Lower leg skin (tissue), 3 donors: ENCODE data around the gene COG8.

Experiments
- POLR2A ChIP-seq, 2 donors: fragments of 450-650 bp; IDR thresholded peaks; one replicate each; pipeline ENCODE4 v1.6.1; 2016 to 2017; ENCODE audit warnings: antibody characterized with exemption in 2 of 2, mild to moderate bottlenecking in 1 of 2, moderate library complexity in 1 of 2
- TF ChIP-seq, protein P1 (sequence below), 3 donors: fragments of 450-650 bp; IDR thresholded peaks; one replicate each; pipeline ENCODE4 v1.5.1; 2016; ENCODE audit warnings: antibody characterized with exemption in 3 of 3, mild to moderate bottlenecking in 3 of 3, moderate library complexity in 2 of 3

- TF ChIP-seq, protein P1, sequence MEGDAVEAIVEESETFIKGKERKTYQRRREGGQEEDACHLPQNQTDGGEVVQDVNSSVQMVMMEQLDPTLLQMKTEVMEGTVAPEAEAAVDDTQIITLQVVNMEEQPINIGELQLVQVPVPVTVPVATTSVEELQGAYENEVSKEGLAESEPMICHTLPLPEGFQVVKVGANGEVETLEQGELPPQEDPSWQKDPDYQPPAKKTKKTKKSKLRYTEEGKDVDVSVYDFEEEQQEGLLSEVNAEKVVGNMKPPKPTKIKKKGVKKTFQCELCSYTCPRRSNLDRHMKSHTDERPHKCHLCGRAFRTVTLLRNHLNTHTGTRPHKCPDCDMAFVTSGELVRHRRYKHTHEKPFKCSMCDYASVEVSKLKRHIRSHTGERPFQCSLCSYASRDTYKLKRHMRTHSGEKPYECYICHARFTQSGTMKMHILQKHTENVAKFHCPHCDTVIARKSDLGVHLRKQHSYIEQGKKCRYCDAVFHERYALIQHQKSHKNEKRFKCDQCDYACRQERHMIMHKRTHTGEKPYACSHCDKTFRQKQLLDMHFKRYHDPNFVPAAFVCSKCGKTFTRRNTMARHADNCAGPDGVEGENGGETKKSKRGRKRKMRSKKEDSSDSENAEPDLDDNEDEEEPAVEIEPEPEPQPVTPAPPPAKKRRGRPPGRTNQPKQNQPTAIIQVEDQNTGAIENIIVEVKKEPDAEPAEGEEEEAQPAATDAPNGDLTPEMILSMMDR (IDR thresholded peaks at IDR 0.05), result no peak
- TF ChIP-seq POLR2A (IDR thresholded peaks at IDR 0.05), result no peak
These were observed 24.7 kb upstream of the COG8 start for GRCh38 chr16:69364088-69364487.
